A673 (cell line): Measurements from ENCODE around the gene F2RL3.

Source experiments
- EZH2 ChIP-seq: fragments of 200-600 bp; sonication (generic); IDR thresholded peaks from 2 replicates; pipeline ENCODE4 v1.6.1; 2017; ENCODE audit warnings: borderline replicate concordance, low read depth, mild to moderate bottlenecking, mixed read lengths, antibody characterized with exemption, low read length; ENCODE audit not compliant: poor library complexity, severe bottlenecking
- TF ChIP-seq, protein P1 (sequence below): fragments of 300-800, 200-600 bp; sonication (generic); conservative IDR thresholded peaks from 2 replicates; pipeline ENCODE4 v1.5.1; 2017; ENCODE audit warnings: low read depth, mild to moderate bottlenecking, antibody characterized with exemption, low read length, moderate library complexity, mixed read lengths

DNA sequence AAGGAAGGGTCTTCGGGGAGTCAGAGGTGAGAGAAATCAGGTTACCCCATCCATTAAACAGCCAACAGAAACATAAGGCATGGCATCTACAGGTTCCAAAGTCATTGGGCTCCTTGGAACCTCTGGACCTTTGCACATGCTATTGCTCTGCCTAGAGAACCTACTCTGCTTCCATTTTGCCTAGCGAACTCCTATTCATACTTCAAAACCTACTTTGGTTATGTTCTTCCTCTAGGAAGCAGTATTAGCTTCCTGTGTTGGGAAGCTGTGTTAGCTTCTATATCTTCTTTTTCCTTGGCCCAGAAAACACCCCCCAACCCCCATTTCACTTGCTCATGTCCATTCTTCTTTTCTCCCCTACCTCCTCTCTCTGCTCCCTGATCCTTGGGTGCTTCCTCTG lies 39.6 kb downstream of the F2RL3 start:
- TF ChIP-seq, protein P1, sequence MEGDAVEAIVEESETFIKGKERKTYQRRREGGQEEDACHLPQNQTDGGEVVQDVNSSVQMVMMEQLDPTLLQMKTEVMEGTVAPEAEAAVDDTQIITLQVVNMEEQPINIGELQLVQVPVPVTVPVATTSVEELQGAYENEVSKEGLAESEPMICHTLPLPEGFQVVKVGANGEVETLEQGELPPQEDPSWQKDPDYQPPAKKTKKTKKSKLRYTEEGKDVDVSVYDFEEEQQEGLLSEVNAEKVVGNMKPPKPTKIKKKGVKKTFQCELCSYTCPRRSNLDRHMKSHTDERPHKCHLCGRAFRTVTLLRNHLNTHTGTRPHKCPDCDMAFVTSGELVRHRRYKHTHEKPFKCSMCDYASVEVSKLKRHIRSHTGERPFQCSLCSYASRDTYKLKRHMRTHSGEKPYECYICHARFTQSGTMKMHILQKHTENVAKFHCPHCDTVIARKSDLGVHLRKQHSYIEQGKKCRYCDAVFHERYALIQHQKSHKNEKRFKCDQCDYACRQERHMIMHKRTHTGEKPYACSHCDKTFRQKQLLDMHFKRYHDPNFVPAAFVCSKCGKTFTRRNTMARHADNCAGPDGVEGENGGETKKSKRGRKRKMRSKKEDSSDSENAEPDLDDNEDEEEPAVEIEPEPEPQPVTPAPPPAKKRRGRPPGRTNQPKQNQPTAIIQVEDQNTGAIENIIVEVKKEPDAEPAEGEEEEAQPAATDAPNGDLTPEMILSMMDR = no peak
- no peak for TF ChIP-seq EZH2
